Activated CD4-positive, alpha-beta T cell treated with anti-CD3 and anti-CD28 coated beads, Interleukin-2, amount 50 U/mL, for 24 hours (primary cell): ENCODE measurements around the gene LILRB4.
A peak's percentile ranks its signal among the peaks of the same experiment; 100 is the strongest.
"Not testable (repeated sequence)": the region's sequence is repeated elsewhere in the genome, so short reads cannot be mapped to it uniquely, and the experiment has no call there.

Experiments used
- DNase-seq, 2 donors: peaks; one replicate each; pipeline ENCODE4 v3.0.0-alpha.2; 2020; ENCODE audit warnings: low read depth in 1 of 2, low spot score in 1 of 2

Gene LILRB4

GRCh38 chr19:54648129-54648528 is 14.7 kb upstream of the LILRB4 start:
- DNase-seq = no peak

DNA sequence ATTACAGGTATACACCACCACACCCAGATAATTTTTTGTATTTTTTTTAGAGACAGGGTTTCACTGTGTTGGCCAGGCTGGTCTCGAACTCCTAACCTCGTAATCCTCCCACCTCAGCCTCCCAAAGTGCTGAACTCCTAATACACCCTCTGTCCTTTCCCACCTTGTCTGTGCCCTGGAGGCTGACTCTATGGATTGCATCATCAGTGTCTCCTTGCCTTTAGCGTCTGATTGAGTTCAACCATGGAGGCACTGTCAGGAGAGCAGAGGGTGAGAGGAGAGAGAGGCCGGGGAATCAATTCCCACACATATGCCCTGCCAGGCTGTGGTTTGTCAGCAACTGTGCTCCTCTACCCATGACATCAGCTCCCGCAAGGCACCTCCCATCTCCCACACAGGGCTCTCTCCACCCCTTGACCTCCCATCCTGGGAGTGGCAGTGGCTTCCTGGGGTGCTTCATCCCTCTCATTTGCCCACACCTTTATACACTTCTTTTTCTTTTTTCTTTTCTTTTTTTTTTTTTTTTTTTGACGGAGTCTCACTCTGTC is 12.6 kb upstream of the LILRB4 start:
- DNase-seq = no peak

- DNase-seq = no peak
Observed at GRCh38 chr19:54653181-54653809, 9.5 kb upstream of the LILRB4 start.

DNA sequence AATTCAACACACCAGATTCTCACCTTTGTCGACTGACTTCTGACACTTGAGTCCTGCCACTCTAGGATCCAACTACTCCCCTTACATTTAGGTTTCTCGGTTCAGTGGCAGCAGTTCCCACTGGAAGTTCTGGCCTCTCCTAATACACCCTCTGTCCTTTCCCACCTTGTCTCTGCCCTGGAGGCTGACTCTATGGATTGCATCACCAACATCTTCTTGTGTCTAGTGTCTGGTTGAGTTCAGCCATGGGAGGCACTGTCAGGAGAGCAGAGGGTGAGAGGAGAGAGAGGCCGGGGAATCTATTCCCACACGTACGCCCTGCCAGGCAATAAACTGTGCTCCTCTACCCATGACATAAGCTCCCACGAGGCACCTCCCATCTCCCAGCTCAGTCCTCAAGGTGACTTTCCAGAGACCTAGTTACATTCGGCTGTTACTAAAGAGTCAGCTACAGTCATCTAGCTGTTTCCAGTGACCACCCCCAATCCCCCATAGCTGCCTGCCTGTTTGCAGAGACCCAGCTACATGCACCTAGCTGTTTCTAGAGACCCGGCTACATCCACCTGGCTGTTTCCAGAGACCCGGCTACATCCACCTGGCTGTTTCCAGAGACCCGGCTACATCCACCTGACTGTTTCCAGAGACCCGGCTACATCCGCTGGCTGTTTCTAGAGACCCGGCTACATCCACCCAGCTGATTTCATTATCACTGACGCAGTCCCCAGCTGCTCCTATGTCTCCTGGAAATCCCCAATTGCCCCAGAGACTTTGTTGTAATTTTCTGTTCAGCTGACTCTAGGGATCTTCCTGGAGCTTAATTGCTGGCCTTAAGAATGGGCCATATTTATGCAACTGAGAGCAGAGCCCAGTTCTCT is 8.1 kb upstream of the LILRB4 start:
- no peak for DNase-seq

DNA sequence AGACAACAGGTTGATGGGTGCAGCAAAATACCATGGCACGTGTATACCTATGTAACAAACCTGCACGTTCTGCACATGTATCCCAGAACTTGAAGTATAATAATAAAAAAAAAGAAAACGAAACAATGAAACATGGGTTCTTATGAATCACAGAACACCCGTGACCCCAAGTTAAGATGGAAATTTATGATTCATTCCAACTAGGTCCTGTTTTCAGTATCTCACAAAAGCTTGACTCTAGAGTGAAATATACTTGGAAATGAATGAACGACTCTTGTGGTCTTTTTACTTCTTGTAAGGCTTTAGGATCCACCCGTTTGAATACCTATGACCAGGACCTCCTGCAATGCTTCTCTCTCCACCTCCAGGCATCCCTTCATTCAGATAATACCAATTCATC is 3.5 kb upstream of the LILRB4 start:
- no peak for DNase-seq

GRCh38 chr19:54660306-54660705 is 2.5 kb upstream of the LILRB4 start:
- DNase-seq = no peak

DNA sequence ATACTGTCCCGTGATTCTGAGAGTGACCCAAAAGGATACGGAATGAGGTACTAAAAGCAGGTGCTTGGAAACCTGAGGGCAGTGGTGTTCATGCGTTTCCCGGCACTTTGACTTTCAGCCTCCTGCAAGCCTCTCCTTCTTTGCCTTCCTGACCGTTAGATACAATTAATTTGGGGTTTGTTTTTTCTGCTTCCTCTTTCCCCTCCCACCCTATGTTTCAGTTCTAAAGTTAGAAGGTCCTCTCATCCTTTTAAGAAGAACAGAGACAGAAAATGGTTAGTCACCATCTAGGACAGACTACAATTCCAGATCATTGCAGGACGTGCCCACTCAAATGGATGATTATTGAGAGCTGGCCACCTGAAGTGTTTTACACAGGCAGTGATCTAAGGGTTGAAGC is 1.8 kb upstream of the LILRB4 start:
- DNase-seq = no peak

- DNase-seq = no peak
Observed at GRCh38 chr19:54661846-54662481, 821 bp upstream of the LILRB4 start.

DNA sequence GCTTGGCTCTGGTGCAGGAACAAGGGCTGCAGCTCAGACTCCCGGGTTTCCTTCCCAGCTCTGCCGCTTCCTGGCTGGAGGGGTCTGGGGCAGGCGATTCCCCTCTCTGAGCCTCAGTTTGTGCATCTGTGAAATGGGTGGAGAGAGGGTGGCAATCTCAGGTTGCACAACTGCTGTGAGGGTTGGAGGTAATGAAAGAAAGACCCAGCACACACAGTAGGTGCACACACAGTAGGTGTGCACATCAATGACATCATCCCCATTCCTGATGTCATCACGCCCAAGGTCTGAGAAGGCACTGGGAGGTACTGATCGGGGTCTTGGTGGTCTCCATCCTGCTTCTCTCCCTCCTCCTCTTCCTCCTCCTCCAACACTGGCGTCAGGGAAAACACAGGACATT is 2.7 kb downstream of the LILRB4 start:
- DNase-seq = no peak

- no peak for DNase-seq
Observed at GRCh38 chr19:54667217-54667616, 4.4 kb downstream of the LILRB4 start.

DNA sequence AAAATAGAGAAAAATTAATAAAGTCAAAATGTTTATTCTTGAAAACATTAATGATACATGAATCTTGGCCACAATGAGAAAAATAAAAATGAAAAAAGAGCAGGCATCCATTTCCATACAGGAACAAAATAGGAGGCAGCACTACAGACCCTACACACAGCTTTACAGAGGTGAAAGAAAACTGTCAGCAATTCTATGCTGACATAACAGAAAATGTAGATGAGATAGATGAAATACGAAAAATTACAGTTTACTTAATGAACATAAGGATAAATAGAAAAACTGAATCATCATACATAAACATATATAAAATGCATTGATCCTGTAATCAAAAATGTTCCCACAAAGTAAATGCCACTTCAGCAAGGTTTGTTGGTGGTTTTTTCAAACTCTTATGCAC is 5.6 kb downstream of the LILRB4 start:
- no peak for DNase-seq

DNA sequence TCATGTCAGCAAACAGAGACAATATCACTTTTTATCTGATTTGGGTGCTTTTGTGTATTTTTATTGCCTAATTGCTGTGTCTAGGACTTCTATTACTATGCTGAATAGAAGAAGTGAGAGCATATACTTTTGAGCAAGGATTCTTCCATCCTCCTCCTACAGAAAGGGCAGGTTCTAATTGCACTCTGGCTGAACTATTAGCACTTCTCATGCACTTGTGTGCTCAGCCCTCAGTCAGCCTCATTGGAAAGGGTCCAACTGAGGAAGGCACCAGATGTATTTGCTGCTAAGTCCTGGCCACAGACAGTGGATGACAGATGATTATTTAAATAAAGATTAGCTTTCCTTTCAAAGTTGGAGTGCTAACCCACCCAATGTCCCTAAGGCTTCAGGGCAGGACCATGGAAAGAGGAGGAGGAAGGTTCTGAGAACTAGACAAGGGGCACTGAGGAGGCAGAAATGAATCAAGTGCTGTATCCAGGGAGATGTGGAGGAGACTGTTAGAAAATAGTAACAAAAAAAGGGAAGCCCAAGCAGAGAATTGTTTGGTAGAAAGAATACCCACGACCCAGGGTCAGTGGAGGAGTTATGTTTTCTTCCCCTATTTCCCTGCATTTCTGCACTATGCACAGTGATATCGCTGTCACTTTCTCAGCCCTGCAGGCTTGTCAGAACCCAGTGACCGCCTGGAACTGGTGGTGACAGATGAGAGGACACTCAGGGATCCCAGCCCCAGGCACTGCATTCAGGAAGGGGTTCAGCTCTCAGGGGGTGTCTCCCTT is 8.0 kb downstream of the LILRB4 start:
- no peak for DNase-seq

DNA sequence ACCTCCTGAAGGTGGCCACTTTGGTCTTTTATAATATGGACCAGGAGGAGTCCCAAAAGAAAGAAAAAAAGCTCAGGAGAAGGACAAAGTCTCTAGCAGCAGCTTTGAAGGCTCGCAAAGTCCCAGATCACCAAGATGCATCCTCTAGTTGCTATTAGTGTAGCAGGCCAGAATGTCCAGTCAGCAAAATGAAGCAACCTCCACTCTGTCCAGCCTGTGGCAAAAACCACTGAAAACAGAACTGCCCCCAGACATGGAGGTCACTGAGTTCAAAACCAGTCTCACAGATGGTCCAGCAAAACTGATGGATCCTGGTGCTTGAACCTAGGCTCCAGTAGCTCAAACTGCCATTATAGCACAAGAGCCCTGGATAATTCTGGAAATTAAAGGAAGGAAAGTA is 10.4 kb downstream of the LILRB4 start:
- DNase-seq = no peak

DNA sequence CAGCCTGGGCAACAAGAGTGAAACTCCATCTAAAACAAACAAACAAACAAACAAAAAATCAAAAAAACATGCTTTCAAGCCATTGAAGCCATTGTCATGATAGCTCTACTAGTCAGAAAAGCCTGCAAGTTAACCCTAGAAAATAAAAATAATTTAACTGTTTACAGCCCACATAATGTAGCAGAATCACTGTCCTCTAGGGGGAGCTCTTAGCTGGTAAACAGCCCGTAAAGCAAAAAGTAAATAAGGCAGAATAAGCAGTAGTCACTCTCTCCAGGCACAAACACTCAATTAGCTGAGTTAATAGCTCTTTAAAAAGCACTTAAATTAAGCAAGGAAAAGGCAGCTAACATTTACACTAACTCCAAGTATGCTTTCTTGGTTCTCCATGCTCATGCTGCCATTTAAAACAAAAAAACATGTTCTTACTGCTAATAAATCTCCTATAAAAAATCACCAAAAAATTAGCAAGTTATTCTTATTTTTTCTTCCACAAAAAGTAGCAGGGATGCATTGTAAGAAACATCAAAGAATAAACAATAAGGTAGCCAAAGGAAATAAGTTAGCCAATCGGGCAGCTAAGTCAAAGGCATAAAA is 11.3 kb downstream of the LILRB4 start:
- DNase-seq = no peak

DNA sequence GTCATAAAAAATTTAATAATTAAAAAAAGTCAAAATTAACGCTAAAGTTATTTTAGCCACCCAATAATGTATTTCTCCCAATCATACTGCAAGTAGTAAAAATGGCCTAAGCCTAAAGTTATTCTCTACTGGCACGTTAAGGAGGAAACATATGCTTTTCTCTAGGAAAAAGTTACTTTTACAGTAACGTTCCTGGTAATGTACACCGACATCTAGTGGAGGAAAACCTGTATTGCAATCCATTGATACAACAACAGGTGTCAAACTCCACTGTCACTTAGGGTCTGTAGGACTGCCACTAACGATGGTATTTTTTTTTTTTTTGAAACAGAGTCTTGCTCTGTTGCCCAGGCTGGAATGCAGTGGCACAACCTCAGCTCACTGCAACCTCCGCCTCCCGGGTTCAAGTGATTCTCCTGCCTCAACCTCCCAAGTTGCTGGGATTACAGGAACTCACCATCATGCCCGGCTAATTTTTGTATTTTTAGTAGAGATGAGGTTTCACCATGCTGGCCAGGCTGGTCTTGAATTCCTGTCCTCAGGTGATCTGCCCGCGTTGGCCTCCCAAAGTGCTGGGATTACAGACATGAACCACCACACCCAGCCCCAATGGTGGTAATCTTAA is 13.5 kb downstream of the LILRB4 start:
- DNase-seq = peak in 1 of 2 donors; percentile 48

DNA sequence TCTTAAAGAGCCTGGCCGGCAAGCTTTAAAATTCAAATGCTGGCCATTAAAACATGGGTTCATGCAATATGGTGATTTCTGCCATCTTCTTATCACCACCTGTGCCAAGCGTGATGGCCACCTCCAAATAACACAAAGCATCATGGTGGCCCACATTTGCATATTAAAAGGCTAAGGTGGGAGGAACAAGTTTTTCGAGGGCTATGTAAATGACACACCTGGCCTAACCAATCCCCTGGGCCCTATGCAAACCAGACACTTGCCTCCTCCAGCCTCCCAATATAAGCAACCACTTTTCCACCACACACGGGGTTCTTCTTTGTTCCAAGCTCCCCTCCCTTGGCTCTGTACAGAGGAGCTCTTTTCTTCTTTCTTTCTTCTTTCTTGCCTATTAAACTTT is 14.4 kb downstream of the LILRB4 start:
- no peak for DNase-seq

DNA sequence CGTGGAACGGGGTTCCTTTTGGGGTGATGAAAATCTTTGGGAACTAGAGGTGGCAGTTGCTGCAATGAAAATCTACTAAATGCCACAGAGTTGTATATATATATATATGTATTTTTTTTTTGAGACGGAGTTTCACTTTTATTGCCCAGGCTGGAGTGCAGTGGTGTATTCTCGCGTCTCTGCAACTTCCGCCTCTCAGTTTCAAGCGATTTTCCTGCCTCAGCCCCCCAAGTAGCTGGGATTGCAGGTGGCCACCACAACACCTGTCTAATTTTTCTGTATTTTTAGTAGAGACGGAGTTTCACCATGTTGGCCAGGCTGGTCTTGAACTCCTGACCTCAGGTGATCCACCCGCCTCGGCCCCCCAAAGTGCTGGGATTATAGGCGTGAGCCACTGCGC is 18.8 kb downstream of the LILRB4 start:
- DNase-seq = not testable (repeated sequence)

DNA sequence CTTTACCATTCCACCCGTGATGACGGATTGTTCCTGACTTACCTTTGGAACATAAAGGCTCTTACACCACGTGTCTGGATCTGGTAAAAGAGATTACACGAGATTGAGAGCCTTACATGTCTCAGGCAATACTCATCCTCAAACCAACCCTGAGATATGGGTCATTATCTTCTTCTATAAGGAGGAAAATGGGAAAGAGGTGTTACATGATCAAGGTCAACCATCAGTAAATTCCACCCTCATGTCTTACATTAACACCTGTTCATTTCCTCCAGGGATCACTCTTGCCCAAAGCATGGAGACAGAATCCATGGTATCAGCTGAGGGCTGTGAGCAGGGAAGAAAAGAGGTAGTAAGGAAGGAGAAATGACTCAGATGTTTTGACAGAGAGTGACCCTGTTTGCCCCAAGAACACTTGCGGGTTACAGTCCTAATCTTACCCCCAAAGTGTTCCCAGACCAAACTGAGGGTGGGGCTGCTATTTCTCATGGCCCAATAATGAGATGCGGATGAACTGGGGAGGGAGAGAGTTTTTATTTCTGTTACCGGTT is 19.6 kb downstream of the LILRB4 start:
- DNase-seq = no peak

GRCh38 chr19:54684527-54684926 is 21.7 kb downstream of the LILRB4 start:
- no peak for DNase-seq
